DND-41 (cell line): Measurements from ENCODE around the gene KRT7.

Experiments
- ATAC-seq: fragments of 200-7000 bp; cut with Tn5 transposase; 3 replicates; pipeline ENCODE4 v1.9.1; 2021; ENCODE audit warnings: low read depth; ENCODE audit not compliant: insufficient read depth
- DNase-seq: peaks from one replicate; pipeline ENCODE4 v3.0.0-alpha.2; 2020
- H2AFZ ChIP-seq: 2 replicates; pipeline ENCODE4 v1.6.0; 2012; ENCODE audit warnings: low read depth, low read length
- H3K27ac ChIP-seq: 2 replicates; pipeline ENCODE4 v1.5.1; 2012; ENCODE audit warnings: low read length, inconsistent platforms
- H3K27me3 ChIP-seq: fragments of 200-600 bp; sonication (generic); 2 replicates; pipeline ENCODE4 v1.6.0; 2012; ENCODE audit warnings: low read length, mild to moderate bottlenecking, inconsistent platforms; ENCODE audit not compliant: insufficient read depth, poor library complexity
- H3K36me3 ChIP-seq: 2 replicates; pipeline ENCODE4 v1.5.1; 2012; ENCODE audit warnings: low read length, inconsistent platforms; ENCODE audit not compliant: insufficient read depth
- H3K4me1 ChIP-seq: 2 replicates; pipeline ENCODE4 v1.5.1; 2012; ENCODE audit warnings: mild to moderate bottlenecking, low read length; ENCODE audit not compliant: insufficient read depth
- H3K4me2 ChIP-seq: 2 replicates; pipeline ENCODE4 v1.6.0; 2012; ENCODE audit warnings: mild to moderate bottlenecking, moderate library complexity, low read length, inconsistent platforms; ENCODE audit not compliant: insufficient read depth
- H3K4me3 ChIP-seq, 2 experiments: fragments of 200-600 bp in 1 of 2; shearing (Covaris generic) in 1 of 2; 2 replicates each; pipeline ENCODE4 v1.5.1; 2012 to 2016; ENCODE audit warnings: inconsistent platforms in 2 of 2, low read length in 2 of 2, mild to moderate bottlenecking in 2 of 2, low read depth in 1 of 2, moderate library complexity in 1 of 2
- H3K79me2 ChIP-seq: 2 replicates; pipeline ENCODE4 v1.6.0; 2012; ENCODE audit warnings: low read length, inconsistent platforms; ENCODE audit not compliant: insufficient read depth
- H3K9ac ChIP-seq: 2 replicates; pipeline ENCODE4 v1.6.0; 2012; ENCODE audit warnings: low read depth, mild to moderate bottlenecking, inconsistent platforms, low read length, moderate library complexity
- H3K9me3 ChIP-seq: 2 replicates; pipeline ENCODE4 v1.5.1; 2012; ENCODE audit warnings: low read length, moderate library complexity, mild to moderate bottlenecking, inconsistent platforms; ENCODE audit not compliant: insufficient read depth, severe bottlenecking
- H4K20me1 ChIP-seq: 2 replicates; pipeline ENCODE4 v1.6.0; 2012; ENCODE audit warnings: low read length; ENCODE audit not compliant: insufficient read depth
- EZH2 ChIP-seq: IDR thresholded peaks from 3 replicates; pipeline ENCODE4 v1.6.1; 2012; ENCODE audit warnings: borderline replicate concordance, low read depth, mild to moderate bottlenecking, moderate library complexity, low read length, inconsistent platforms; ENCODE audit not compliant: severe bottlenecking
- TF ChIP-seq, protein P1 (sequence below): IDR thresholded peaks from 2 replicates; pipeline ENCODE4 v1.5.1; 2012; ENCODE audit warnings: borderline replicate concordance, low read length, moderate library complexity, mild to moderate bottlenecking; ENCODE audit not compliant: poor library complexity, severe bottlenecking; ENCODE audit errors: extremely low read depth

KRT7 gene

DNA sequence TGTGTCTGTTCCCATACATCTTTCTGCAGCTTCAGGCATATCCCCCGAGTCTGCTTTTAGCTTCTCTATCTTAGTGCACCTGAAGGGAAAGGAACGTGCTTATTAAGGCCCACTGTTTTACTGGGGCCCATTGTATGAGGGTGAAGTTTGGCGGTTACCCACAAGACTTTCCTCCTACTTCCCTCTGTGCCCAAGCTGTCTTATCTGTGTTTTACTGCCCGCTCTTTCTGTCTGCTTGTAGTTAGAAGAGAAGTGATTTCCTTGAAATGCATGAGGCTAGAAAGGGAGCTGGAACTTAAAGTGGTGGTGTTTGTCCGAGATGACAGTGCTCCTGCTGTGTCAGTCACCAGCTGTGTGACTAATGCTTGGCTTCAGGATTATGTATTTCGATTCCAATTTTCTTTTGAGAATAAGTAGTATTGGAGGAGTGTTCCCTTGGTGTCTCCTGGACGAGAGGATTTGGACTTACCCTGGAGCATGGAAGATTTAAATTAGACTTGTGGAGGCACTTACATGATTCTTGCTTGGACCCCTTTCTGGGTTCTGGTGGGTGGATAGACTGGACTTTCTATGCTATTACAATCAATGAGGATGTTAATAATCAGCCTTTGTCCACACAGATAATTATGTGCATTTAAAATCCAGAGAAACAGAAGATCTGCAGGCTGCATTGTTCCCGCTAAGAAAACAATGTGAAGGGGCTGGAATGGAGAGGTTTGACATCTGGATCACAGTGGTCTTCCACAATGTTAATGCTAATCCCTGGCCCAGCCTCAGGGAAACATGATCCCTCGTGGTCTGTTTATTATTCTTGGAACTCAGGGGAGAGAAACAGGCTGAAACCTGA is 27.5 kb downstream of the KRT7 start:
- no peaks in the 10 kb centered on the region for H3K36me3 ChIP-seq

DNA sequence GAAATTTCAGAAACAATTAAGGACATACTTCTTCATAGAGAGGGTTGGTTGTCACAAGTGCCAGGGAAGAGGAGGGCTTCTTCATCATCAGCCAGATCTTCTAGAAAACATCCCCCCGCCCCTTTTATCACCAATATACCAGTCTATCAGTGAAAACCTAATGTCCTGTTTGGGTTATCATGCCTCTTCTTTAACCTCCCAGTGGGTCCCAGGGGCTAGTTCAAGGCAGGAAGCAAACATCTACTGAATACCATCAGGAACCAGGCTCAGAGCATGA is 28.1 kb downstream of the KRT7 start:
- H3K36me3 ChIP-seq = no peaks in the 10 kb centered on the region
- no peaks in the 10 kb centered on the region for H3K9me3 ChIP-seq
- TF ChIP-seq, protein P1, sequence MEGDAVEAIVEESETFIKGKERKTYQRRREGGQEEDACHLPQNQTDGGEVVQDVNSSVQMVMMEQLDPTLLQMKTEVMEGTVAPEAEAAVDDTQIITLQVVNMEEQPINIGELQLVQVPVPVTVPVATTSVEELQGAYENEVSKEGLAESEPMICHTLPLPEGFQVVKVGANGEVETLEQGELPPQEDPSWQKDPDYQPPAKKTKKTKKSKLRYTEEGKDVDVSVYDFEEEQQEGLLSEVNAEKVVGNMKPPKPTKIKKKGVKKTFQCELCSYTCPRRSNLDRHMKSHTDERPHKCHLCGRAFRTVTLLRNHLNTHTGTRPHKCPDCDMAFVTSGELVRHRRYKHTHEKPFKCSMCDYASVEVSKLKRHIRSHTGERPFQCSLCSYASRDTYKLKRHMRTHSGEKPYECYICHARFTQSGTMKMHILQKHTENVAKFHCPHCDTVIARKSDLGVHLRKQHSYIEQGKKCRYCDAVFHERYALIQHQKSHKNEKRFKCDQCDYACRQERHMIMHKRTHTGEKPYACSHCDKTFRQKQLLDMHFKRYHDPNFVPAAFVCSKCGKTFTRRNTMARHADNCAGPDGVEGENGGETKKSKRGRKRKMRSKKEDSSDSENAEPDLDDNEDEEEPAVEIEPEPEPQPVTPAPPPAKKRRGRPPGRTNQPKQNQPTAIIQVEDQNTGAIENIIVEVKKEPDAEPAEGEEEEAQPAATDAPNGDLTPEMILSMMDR = no peak
- no peak for TF ChIP-seq EZH2
- no peak overlapping the region for H3K9ac ChIP-seq
- no peaks in the 10 kb centered on the region for H3K4me1 ChIP-seq
- H3K4me2 ChIP-seq = no peak overlapping the region
- no peak overlapping the region for H3K27ac ChIP-seq
- H3K27me3 ChIP-seq = peaks cover 6% of the 10 kb centered on the region
- H3K79me2 ChIP-seq = no peaks in the 10 kb centered on the region
- H3K4me3 ChIP-seq = no peak overlapping the region
- DNase-seq = no peak
- no peak for ATAC-seq
- no peak overlapping the region for H2AFZ ChIP-seq
- no peaks in the 10 kb centered on the region for H4K20me1 ChIP-seq

More for the DNA sequence above, 27.5 kb downstream of the KRT7 start:
- Histone ChIP-seq H3K27me3 (peaks cover 6% of the 10 kb centered on the region), H3K4me2 (no peak overlapping the region), H3K9ac (no peak overlapping the region), H3K4me3 (no peak overlapping the region), H4K20me1 (no peaks in the 10 kb centered on the region), H2AFZ (no peak overlapping the region), H3K4me1 (no peaks in the 10 kb centered on the region), H3K27ac (no peak overlapping the region), H3K9me3 (no peaks in the 10 kb centered on the region), H3K79me2 (no peaks in the 10 kb centered on the region)
- ATAC-seq = no peak
- no peak for DNase-seq
- TF ChIP-seq, protein P1 = no peak
- TF ChIP-seq EZH2 = no peak

DNA sequence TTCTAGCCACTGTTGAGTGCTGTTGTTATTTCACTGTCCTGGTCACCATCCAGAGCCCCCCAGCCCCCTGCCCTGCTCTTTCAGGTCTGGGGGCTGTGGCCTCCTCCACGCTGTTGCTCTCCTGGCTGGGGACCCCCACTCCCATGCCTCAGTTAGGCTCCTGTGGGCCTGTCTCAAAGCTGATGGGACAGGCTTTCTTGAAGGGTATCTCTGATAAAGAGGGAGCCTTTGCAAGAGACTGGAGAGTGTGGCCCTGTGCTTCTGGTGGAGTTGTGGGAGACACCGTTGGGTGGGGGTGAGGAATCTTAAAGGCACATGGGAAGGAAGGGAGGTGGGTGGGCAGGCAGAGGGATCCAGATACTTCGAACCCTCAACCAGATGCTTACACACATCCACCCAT is 29.2 kb downstream of the KRT7 start:
- DNase-seq = no peak
- Histone ChIP-seq H3K9me3 (no peaks in the 10 kb centered on the region), H3K27me3 (peaks cover 6% of the 10 kb centered on the region), H3K27ac (no peak overlapping the region), H3K4me1 (no peaks in the 10 kb centered on the region), H2AFZ (no peak overlapping the region), H4K20me1 (no peaks in the 10 kb centered on the region), H3K9ac (no peak overlapping the region), H3K79me2 (no peaks in the 10 kb centered on the region), H3K4me2 (no peak overlapping the region), H3K4me3 (no peak overlapping the region), H3K36me3 (no peaks in the 10 kb centered on the region)
- no peak for TF ChIP-seq EZH2
- TF ChIP-seq, protein P1 = no peak
- ATAC-seq = no peak
